GM18519 (cell line): ENCODE results near the gene TGM6.

Experiments
- ATAC-seq: cut with Tn5 transposase; IDR thresholded peaks from one replicate; pipeline ENCODE4 v1.9.1; 2021; ENCODE audit warnings: mild to moderate bottlenecking, moderate library complexity; ENCODE audit not compliant: unreplicated experiment, low FRiP score

Gene TGM6

DNA sequence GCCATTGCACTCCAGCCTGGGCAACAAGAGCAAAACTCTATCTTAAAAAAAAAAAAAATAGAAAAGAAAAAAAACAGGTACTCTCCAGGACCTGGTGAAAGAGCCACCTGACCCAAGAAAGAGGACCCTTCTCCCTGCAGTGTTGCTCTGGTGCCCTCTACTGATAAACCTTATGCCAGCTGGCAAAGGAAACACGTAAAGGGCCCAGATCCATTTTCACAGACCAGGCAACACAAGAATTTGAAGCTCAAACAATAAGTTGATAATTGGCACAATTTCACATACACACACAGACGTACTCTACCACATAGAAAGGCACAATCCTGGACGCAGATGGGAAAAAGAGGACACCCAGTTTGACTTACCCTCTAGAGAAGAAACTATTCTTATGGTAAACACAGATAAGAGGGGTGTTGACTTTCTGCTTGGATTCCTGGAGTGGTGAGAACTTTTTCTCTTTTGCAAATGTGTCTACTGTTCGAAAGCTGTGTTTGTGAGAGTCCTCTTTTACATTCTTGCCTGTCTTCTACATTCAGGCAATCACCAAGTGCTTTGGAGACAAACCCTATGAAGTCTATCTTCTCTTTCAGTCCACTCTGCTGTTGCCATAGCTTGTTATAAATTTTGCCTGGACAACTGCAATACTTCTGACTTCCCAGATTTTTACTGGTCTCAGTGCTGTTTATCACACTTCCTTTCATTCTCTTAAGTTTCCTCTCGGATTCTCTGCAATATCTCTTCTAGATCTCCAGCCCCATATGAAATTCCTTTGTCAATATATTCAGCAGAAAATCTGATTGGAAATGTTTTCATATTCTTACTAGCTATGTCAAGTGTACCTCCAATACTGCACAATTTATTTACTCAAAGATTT is 96.3 kb downstream of the TGM6 start:
- ATAC-seq, result no peak

- no peak for ATAC-seq
Observed at GRCh38 chr20:2480381-2480780, 99.7 kb downstream of the TGM6 start.
